AG09309 (cell line): ENCODE data around the gene NFIC.
"Not testable (repeated sequence)": the region's sequence is repeated elsewhere in the genome, so short reads cannot be mapped to it uniquely, and the experiment has no call there.

ENCODE experiments used
- DNase-seq: peaks from one replicate; pipeline ENCODE4 v3.0.0-alpha.2; 2010; ENCODE audit warnings: low read depth
- H3K4me3 ChIP-seq: 2 replicates; pipeline ENCODE4 v1.5.1; 2011; ENCODE audit warnings: mild to moderate bottlenecking, low read depth, low read length, moderate library complexity; ENCODE audit not compliant: control insufficient read depth
- TF ChIP-seq, protein P1 (sequence below): IDR thresholded peaks from 2 replicates; pipeline ENCODE4 v1.5.1; 2011; ENCODE audit warnings: mild to moderate bottlenecking, low read depth, low read length, inconsistent platforms; ENCODE audit not compliant: insufficient read depth, control insufficient read depth; ENCODE audit errors: missing control alignments

NFIC gene

DNA sequence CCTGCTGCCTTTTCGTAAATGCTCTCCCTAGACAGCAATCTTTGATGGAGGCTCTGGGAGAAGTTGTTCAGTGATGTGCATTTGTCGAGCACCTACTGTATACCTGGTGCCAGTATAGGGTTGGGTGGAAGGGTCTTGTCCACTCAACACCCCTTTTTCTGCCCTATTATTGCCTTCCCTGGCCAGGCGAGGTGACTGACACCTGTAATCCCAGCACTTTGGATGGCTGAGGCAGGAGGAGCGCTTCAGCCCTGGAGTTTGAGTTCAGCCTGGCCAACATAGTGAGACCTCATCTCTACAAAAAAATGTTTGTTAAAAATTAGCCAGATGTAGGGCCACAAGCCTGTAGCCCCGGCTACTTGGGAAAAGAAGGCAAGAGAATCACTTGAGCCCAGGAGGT, 49.3 kb downstream of the NFIC start:
- no peak for DNase-seq
- H3K4me3 ChIP-seq, result no peak overlapping the region
- TF ChIP-seq, protein P1, sequence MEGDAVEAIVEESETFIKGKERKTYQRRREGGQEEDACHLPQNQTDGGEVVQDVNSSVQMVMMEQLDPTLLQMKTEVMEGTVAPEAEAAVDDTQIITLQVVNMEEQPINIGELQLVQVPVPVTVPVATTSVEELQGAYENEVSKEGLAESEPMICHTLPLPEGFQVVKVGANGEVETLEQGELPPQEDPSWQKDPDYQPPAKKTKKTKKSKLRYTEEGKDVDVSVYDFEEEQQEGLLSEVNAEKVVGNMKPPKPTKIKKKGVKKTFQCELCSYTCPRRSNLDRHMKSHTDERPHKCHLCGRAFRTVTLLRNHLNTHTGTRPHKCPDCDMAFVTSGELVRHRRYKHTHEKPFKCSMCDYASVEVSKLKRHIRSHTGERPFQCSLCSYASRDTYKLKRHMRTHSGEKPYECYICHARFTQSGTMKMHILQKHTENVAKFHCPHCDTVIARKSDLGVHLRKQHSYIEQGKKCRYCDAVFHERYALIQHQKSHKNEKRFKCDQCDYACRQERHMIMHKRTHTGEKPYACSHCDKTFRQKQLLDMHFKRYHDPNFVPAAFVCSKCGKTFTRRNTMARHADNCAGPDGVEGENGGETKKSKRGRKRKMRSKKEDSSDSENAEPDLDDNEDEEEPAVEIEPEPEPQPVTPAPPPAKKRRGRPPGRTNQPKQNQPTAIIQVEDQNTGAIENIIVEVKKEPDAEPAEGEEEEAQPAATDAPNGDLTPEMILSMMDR, result no peak

DNA sequence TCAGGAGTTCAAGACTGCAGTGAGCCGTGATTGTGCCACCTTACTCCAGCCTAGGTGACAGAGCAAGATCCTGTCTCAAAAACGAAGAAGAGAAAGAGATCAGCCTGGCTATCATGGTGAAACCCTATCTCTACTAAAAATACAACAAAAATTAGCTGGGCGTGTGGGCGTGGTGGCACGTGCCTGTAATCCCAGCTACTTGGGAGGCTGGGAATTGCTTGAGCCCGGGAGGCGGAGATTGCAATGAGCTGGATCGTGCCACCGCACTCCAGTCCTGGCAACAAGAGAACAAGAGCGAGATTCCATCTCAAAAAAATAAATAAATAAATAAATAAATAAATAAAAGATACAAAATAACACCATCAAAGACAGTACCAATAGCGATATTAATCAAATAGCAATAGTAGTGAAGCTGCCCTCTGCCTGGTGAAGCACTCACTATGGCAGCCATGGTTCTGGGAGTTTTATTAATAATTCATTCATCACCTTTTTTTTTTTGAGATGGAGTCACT, 53.9 kb downstream of the NFIC start:
- H3K4me3 ChIP-seq, result no peak overlapping the region
- DNase-seq, result no peak
- TF ChIP-seq, protein P1, result no peak

DNA sequence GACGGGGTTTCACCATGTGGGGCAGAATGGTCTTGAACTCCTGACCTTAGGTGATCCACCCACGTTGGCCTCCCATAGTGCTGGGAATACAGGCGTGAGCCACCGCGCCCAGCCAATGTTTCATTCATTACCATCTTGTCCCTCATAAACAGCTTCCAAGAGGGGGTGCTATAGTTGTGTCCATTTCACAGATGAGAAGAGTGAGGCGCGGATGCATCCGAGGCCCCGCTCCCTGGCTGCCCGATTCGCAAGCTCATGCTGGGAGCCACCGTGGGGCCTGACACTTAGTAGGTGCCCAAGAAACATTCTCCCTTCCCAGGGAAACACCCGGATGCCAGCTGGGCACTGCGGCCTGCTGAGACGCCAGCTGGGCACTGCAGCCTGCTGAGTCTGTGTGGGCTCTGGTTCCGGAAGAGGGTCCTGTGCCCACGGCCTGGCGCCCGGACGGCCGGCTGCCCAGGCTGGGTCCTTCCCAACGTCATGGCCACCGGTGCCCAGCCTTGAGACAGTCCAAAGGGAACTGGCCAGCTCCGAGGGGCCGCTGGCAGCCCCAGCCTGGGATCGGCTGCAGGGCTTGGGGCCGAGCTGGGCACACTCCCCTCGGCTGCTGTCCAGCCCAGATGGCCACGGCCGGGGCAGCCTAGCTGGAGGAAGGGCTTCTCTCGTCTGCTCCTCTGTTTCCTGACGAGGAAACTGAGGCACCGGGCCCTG, 54.7 kb downstream of the NFIC start:
- H3K4me3 ChIP-seq, result no peak overlapping the region
- DNase-seq, result no peak
- TF ChIP-seq, protein P1, result no peak

DNA sequence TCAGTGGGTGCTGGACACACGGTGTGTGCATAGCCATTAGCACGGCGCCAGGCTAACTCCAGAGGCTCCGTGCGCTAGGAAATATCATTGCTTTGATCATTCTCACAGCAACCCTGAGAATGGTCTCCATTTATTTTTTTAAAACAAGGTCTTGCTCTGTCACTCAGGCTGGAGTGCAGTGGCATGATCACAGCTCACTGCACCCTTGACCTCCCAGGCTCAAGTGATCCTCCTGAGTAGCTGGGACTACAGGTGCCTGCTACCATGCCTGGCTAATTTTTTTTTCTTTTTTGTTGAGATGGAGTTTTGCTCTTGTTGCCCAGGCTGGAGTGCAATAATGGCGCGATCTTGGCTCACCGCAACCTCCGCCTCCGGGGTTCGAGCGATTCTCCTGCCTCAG, 55.3 kb downstream of the NFIC start:
- not testable (repeated sequence) for H3K4me3 ChIP-seq, DNase-seq

DNA sequence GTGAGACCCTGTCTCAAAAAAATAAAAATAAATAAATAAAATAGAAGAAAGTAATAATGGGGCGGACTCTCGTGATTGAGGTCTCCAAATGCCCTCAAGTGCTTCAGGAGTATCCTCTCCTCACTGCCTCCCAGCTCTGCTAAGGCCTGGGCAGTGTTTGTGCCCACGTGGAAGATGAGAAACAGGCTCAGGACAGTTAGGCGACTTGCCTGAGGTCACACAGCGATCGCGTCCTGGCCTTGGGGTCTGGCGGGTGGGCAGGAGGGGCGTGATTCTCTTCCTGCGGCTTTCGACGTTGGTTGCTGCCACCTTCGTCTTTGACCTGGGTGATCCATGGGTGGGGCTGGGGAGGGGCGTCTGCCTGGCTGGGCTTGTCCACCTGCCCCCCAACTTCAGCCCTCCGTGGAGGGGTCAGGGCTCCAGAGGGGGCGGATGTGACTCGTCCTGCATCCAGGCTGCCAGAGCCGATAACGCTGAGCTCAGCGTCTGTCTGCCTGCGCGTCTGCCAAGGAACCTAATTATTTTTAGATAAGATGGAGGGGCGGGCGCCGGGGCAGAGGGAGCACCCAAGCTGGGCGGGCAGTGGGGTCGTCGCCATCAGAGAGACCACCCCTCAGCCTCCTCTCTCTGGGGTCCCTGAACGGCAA, 56.9 kb downstream of the NFIC start:
- TF ChIP-seq, protein P1, result no peak
- DNase-seq, result no peak
- H3K4me3 ChIP-seq, result no peak overlapping the region

DNA sequence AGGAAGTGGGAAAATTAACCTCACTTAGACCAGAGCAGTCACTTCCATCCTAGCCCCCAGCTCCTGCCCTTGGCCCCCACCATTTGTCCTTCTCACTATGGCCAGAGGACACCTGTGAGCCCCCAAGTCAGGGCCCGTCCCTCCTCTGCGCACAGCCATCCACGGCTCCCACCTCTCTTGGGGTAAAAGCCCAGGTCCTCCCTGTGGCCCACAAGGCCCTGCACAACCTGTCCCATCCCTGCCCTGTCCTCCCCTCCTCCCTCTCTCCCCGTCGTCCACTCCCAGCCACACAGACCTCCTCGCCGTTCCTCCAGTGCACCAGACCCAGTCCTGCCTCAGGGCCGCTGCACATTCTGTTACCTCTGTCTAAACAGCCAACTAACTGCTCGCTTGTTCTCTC, 60.0 kb downstream of the NFIC start:
- H3K4me3 ChIP-seq, result no peak overlapping the region
- TF ChIP-seq, protein P1, result no peak
- DNase-seq, result no peak

DNA sequence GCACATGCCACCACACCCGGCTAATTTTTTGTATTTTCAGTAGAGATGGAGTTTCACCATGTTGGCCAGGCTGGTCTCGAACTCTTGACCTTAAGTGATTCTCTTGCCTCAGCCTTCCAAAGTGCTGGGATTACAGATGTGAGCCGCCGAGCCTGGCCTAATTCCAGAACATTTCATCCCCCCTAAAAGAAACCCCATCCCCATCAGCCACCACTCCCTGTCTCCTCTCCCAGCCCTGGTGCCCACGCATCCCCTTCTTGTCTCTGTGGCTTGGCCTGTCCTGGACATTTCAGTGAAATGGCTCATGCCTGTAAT, 63.9 kb downstream of the NFIC start:
- not testable (repeated sequence) for DNase-seq, H3K4me3 ChIP-seq
